ENCODE measurements around the gene RRM2.
"Not testable (repeated sequence)": the region's sequence is repeated elsewhere in the genome, so short reads cannot be mapped to it uniquely, and the experiment has no call there.

The RRM2 gene

DNA sequence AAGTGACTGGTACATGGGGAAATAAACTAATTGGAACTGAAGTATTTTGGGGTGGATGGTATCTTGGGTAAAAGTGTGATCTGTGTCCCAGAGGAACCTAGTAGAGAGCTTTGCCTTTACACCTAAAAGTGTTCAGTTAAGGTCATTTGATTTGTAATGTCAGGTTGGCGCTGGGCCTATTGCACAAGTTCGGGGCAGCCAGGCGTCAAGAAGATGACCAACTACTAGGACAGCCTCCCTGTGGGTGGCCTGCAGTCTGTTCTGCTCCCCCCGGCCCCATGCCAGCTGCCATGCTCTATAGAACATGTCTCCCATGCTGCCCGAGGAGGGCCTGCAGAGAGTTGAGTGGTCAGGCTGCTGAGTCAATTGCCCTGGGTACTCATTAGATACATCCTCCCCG lies 10.1 kb downstream of the RRM2 start:
- no peak for DNase-seq (ENCODE audit: low read depth)

- DNase-seq (ENCODE audit: low read depth): no peak
These were observed 10.6 kb downstream of the RRM2 start for GRCh38 chr2:10132996-10133647.

GRCh38 chr2:10135296-10136089 lies 13.0 kb downstream of the RRM2 start:
- DNase-seq (ENCODE audit: low read depth): no peak

DNA sequence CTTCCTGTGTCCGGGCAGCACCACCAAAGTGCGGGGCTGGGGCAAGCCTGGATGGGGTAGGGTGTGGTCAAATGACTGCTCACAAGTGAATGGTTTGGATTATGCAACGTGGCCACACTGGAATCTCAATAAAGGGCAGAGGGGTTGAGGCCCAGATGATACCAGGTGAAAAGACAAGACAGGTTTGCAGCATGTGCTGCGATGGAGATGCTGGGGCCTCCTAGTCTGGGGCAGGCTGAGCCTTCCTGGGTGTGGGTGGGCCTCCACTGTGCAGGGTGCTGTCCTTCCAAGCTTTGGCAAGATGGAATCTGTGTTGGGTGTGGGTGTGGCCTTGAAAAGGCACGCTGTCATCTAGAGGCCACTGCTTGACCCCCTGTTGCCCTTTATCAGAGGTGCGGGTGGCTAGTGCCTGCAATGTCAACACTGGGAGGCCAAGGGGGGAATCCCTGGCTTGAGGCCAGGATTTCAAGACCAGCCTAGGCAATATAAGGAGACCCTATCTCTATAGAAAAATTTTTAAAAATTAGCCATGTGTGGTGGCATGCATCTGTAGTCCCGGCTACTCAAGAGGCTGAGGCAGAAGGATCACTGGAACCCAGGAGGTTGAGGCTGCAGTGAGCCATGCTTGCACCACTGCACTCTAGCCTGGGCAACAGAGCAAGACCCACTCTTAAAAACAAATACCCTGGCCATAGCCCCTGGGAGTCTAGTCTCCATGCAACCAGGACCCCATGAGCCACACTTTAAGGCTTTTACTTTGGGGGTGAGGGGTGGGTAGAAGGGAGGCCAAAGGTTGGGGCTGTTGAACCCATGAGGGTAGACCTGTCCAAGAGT lies 13.8 kb downstream of the RRM2 start:
- DNase-seq (ENCODE audit: low read depth): no peak

DNA sequence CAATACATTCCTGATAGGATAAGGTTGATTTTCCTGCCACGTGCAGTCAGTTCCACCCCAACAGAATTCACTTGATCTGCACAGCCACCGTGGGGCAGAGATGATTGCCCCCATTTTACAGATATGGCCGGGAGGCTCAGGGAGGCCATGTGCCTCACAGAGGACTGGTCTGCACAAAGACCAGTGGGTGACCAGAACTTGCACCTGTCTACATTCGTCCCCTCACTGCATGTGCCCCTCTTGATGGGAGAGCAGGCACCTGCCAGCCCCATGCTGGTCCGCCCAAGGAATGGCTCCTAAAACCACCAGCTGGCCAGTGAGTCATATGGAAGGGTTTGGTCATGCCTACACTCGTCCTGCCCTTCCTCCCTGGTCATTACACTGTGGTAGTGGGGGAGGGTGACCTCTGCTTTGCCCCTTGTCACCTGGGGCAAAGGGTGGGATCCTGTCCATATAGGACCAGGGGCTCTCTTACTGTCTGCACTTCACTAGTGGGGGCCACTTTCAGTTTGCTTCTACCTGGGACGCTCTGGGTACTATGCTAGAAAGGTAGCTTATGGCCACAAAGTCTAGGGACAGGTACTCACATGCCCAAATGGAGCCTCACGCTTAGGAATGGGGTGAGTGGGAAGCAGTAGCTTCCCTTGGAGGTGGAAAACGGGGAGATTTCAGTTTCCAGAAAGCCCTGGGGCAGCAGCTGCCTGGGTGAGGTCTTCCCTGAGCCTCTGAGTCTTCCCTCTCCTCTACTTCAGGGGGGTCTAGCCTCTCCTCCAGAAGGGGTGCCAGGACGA lies 14.7 kb downstream of the RRM2 start:
- DNase-seq (ENCODE audit: low read depth): no peak

DNA sequence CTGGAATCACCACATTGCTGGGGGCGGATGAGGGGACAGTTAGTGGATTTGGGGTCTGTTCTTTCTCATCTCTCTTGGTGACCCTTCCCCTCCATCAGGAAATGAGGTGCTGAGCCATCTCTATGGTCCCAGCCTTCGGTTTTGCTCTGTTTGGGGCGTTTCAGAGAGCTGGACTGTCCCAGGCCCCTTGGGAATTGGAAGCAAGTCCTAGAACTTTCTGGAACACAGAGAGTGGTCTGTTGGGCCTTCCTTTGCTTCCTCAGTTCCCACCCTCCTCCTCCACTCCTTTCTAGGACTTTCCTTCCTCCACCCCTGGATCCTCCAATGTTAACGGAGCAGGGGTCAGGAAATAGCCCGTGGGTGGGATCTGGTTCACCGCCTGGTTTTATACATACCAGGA lies 17.0 kb downstream of the RRM2 start:
- no peak for DNase-seq (ENCODE audit: low read depth)

DNA sequence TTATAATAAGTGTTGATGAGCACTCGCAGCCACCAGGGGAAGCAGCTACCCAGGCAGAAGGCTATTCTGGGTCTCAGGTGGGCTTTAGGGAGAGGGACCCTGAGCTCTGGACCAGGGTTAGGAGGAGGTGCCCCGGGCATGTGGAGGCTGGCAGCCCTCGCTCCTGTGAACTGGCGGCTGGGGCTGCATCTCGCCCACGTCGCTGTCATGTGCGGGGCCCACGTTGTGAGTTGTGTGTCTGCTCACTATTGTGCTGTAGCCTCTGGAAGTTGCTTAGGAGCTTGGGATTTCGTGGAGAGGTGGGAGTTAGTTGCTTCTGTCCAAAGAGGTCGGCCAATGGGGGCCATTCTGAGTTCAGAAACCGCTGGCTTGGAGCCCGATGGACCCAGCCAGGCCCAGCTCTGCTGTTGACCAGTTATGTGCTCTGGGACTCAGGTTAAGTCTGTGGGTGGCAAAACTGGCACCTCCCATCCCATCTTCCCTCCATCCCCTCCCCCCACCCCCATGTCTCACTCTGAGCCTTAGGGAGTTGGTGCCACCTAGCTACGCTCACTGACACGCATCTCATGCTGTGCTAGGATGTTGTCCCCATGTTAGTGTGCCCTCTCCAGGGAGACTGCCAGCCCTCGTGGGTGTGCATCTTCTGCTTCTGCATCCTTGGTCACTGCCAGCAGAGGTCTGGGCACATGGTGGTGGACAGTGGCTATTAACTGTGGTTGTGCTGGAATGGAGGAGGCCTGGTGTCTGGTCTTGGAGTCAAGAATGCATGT lies 18.5 kb downstream of the RRM2 start:
- no peak for DNase-seq (ENCODE audit: low read depth)

DNA sequence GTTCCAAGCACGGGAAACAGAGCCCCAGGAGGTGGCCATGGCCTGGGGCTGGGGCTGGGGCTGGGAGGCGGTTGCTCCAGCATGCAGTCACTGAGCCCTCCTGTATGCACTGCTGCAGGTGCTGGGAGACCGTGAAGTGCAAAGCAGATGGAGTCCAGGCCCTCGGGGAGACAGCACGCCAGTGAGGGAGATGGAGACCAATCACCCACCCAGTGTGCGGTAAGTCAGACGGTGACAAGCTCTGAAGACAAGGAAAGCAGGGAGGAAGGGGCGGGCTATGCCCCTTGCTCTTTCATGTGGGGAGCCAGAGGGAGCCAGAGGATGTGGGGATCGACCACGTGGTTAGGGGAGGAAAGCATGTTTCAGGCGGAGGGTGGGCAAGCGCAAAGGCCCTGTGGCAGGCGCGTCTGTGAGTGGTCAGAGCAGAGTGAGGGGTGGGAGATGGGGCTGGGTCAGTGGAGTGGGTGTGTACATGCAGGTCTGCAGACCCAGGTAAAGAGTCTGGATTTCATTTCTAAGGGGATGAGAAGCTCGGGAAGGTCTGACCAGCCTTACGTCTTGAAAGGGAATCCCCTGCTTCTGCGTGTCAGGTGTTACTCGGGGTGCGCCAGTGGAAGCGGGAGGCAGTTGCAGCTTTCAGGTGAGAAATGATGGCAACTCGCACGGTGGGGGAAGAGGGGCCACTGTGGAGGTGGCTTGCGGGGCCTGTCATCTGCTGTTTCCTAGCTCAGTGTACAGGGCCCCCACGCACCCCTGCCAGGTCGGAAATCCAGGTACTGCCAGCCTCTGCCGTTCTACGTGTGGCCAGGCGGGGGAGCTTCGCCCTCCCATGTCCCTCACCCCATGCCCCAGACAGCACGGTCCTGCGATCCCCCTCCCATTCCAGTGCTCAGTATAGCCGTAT lies 19.4 kb downstream of the RRM2 start:
- peak; percentile 15 for DNase-seq (ENCODE audit: low read depth)

- DNase-seq (ENCODE audit: low read depth): no peak
These were observed 20.1 kb downstream of the RRM2 start for GRCh38 chr2:10142640-10142965.

GRCh38 chr2:10144771-10145518 lies 22.4 kb downstream of the RRM2 start:
- DNase-seq (ENCODE audit: low read depth): no peak

DNA sequence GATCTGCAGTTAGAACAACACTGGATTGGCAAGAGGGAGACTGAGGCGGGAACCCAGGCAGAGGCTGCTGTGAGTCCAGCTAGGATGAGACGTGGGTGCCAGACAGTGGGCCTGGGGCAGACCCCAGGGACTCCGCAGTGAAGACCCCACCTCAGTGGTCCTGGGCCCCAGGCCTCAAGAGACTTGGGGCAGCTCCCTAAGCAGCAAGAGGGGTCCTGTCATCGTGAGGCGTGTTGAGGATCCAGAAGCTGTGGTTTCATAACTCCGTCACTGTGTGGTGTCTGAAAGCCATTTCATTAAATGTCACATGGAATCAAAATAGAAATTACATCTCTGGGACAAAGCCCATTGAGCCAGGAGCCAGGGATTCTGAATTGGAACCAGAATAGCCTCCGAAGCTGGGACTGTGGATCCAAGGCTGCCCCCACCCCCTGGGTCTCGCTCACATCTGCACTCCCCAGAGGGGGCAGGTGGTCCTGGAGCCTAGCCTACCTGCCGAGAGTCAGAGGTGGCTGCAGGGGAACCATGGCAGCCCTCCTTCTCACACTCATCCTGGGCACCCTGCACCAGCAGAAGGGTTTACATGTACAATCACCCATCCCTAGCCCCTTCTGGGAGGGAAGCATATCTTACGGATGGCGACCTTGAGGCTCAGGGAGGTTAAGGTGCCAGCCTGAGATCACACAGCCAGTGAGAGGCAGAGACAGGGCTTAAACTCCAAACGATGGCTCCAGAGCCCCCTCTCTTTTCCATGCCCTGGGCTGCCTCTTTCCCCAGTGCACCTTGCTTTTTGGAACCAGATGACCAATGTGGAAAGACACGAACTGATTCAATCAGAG lies 23.2 kb downstream of the RRM2 start:
- no peak for DNase-seq (ENCODE audit: low read depth)

DNA sequence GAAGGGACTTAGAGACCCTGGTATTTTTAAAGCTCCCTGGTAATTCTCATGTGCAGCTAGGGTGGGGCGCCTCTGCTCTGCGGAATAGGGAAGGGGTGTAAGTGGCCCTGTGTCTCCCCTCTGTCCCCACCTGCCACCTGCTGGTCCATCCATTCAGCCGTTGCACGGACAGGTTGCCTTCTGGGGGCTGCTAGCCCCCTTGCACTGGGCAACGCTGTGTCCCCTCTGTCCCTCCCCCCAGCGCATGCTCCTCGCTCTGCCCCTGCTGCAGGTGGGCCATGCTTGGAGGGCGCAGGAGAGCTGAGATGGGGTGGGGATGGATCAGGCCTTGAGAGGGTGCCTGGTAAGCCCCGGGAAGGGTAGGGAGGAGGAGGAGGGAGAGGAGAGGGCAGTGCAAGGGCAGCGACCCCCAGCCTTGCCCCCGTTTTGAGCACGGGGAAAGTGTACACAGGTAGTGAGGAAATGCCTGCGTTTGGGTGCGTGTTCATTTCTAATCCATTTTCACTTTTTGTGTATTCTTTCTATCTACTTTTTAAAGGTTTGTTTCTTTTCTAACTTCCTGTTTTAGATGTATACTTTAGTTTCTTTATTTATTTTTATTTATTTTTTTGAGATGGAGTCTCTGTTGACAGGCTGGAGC lies 23.9 kb downstream of the RRM2 start:
- no peak for DNase-seq (ENCODE audit: low read depth)

DNA sequence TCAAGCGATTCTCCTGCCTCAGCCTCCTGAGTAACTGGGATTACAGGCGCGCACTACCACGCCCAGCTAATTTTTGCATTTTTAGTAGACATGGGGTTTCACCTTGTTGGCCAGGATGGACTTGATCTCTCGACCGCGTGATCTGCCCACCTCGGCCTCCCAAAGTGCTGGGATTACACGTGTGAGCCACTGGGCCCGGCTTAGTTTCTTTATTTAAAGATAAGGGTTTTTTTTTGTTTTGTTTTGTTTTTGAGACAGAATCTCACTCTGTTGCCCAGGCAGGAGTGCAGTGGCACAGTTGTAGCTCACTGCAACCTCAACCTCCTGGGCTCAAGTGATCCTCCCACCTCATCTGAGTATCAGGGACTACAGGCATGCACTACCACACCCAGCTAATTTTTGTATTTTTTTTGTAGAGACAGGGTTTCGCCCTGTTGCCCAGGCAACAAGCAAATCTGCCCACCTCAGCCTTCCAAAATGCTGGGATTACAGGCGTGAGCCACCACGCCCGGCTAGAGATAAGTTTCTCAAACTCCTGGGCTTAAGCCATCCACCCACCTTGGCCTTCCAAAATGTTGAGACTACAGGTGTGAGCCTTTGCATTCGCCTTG lies 24.6 kb downstream of the RRM2 start:
- not testable (repeated sequence) for DNase-seq (ENCODE audit: low read depth)

- DNase-seq (ENCODE audit: low read depth): no peak
These were observed 25.7 kb downstream of the RRM2 start for GRCh38 chr2:10148268-10148667.

DNA sequence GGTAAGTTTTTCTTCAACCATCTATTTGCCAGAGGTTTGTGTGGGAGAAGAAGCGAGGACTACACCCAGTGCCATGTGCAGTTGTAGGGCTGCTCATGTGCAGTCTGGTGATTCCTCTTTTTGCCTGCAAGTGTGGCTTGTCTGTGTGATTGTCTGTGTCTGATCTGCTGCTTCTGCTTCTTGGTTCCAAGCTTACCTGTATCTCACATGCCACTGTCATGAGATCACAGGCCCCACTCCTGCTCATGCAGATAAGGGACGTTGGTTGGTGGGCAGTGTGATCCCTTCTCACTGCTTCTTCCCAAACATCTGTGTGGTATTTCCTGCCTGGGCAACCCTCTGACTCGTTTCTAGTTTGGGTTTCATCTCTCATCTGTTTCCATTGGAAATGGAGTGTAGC lies 27.1 kb downstream of the RRM2 start:
- DNase-seq (ENCODE audit: low read depth): no peak

DNA sequence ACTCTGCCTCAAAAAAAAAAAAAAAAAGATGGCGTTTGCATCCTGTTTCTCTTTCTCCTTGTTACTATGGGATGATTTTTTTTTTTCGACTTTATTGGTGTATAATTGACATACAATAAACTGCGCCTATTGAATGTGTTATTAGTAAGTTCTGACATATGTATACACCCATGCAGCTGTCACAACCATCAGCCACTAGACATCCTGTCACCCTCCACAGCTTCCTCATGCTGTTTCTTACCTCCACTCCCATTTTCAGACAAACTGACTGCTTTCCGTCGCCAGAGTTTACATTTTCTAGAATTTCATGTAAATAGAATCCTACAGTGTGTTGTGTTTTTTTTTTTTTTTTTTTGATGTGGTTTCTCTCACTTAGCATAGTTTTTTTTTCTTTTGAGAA lies 27.9 kb downstream of the RRM2 start:
- no peak for DNase-seq (ENCODE audit: low read depth)

DNA sequence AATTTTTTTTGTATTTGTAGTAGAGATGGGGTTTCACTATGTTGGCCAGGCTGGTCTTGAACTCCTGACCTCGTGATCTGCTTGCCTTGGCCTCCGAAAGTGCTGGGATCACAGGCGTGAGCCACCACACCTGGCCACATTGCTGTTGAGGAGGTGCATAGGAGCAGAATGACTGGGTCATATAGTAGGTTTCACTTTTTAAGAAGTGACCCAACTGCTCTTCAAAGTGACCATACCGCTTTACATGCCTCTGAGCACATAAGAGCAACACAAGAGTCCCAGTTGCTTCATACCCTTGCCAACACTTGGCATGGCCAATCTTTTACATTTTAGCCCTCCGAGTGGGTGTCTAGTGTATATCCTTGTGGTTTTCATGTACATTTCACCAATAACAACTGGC lies 28.9 kb downstream of the RRM2 start:
- DNase-seq (ENCODE audit: low read depth): no peak

- no peak for DNase-seq (ENCODE audit: low read depth)
These were observed 34.8 kb downstream of the RRM2 start for GRCh38 chr2:10157293-10157692.
